Activated naive CD4-positive, alpha-beta T cell treated with anti-CD3 and anti-CD28 coated beads, Interleukin-2, amount 50 U/mL, for 16 hours (primary cell): ENCODE measurements around the gene OPN1SW.

ENCODE experiments used
- DNase-seq: peaks from one replicate; pipeline ENCODE4 v3.0.0-alpha.2; 2020

The OPN1SW gene

DNA sequence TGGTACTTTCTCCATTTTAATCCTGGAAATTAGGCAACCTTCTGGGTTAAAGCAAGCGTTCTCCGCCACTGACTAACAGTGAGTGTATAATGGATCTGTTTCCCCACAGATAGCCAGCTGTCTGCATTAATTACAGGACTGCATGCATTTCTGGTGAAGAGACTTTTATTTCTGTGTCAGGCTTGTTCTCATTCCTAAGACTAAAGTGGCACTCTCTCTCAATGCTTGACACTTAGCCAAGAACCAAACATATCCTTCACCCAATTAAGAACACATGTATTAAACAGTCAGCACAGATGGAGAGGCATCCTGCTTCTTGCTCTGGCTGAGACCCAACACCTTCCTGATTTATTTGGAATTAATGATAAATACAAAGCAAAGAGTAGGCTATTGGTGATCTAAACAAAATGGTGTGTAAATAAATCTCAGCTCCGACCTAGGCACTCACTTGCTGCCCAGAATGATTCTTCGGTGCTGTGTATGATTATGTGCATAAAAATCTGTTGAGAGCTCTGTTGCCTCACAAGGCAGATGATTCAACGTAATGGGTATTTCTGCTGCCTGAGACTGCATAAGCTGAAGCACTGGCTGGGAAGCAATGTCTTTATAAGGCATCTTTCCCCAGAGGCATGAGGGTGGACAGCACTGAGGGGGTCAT lies 19.6 kb downstream of the OPN1SW start:
- no peak for DNase-seq

DNA sequence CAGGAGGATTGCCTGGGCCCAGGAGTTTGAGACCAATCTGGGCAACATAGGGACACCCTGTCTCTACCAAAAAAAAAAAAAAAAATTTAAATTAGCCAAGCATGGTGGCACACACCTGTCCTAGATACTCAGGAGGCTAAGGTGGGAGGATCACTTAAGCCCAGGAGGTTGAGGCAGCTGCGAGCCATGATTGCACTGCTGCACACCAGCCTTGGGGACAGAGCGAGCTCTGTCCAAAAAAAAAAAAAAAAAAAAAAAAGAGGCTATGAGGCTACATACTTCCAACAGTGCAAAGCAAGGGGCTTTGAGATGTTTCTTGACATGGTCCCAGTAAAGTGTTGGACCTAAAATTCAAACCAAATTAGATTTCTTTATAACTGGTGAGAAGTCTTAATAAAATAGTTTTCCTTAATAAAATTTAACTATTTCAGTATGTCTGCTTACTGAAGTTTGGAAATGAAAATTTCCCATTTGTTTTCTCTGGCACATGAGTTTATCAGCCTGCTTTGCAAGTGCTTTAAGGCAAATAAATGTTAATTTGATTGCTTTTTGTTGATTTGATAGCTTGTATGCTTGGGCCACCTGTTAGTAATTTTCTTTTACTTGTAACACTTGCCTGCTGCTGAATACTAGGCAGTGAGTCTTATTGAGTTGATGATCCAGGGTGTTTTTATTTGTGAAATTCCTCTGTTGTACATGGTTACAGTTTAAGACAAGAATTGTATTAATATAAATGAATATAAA lies 20.3 kb downstream of the OPN1SW start:
- no peak for DNase-seq

GRCh38 chr7:128752251-128752650 lies 23.3 kb downstream of the OPN1SW start:
- DNase-seq, result no peak

DNA sequence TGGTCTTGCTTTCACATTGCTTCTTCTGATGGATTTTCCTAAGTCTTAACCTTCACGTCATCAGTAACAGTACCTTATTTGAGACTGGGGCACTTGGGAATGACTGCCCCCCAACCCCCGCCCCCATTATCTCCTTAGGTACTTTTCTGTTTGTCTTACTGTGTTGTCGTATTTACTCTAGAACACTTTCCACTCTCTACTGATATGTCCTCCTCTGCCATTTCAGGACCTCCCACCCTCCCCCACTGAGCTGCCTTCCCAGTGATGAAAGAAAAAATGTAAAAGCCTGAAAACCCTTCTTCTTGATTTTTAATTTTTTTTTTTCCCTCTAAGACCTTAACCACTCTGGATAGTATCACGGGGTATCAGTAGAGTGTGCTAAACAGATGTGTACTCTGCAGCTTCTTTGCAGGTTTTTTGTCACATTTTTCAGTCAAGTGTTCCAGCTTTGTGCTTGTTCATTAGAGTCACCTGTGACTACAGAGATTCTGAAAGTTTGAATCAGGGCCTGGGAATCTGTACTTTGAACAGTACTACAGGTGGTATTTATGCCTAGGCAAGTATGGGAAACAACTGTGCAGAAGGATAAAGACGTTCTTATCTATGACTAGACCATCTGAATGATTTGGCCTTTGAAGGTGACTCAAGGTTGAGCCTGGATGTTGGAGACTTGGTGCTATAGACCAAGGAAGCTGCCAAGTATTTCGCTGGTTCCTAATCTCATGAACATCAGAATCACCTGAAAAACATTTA lies 28.1 kb downstream of the OPN1SW start:
- no peak for DNase-seq

GRCh38 chr7:128745706-128746105 lies 29.9 kb downstream of the OPN1SW start:
- no peak for DNase-seq

GRCh38 chr7:128744366-128744905 lies 31.2 kb downstream of the OPN1SW start:
- no peak for DNase-seq

GRCh38 chr7:128743112-128743772 lies 32.4 kb downstream of the OPN1SW start:
- no peak for DNase-seq

GRCh38 chr7:128742206-128742605 lies 33.4 kb downstream of the OPN1SW start:
- DNase-seq, result no peak

GRCh38 chr7:128741491-128741890 lies 34.1 kb downstream of the OPN1SW start:
- DNase-seq, result no peak

GRCh38 chr7:128740996-128741395 lies 34.6 kb downstream of the OPN1SW start:
- no peak for DNase-seq

DNA sequence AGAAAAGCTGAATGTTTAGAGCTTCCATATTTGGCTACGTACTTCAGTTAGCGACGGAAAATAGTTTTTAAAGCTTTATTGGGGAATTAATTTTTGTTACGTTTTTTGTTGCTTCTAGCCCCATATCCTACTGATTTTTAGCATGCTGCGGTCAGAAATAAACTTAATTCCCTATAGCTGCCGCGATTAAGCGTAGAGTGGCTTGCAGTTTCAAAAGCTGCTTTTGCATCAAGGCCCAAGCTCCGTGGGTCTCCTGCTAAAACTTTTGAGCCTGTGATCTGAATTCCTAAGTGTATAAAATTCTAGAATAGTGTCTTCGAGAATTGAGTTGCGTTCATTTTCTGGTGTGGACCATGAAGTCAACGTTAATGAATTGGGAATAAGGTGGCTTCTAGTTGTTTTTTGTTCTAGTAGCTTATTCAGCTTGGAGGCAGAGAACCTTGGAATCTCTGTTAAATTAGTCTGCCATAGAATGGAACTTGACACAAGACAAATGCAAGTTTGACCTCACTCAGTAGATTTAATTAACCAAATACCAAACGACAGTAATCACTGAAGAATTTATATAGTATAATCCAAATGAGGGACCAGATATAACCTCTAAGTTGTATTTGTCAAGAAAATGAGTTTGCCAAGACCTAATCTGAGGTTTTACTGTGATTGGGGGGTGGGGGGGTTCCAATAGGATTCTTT lies 35.5 kb downstream of the OPN1SW start:
- no peak for DNase-seq

DNA sequence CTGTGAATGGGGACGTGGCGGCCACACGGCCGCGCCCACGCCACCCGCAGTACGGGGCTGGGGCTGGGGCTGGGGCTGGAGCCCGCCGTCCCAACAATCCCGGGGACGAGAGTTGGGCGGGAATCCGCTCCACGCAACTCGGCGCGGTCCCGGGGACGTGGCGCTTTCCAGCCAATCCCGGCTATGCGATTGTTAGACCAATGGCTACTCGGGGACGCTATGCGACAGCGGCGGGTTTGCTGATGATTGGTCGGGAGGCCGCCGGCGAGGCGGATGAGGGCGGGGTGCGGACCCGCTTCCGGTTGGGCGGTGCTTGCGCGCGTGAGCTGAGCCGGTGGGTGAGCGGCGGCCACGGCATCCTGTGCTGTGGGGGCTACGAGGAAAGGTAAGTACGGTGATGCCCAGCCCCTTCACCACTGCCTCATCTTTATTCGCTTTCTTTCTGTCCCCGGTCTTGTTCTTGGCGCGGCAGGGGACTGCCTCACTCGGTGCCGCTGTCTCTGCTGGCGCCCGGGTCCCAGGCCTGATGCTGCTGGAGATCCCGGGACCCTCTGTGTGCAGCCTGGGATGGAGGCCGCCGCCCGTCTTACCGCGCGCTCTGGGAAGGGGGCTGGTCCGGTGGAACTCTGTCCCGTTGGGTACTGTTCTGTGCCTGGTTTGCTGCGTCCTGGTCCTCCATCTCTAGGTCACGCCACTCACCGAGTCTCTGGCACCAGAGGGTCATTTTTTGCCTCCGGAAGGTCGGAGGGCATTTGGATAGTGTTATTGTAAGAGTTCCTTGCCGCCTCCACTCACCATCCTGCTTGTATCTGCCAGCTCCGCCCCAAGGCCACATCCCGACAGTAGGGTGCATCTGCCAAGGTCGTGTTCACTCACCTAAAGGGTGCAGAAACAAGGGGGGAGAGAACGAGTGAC lies 36.3 kb downstream of the OPN1SW start, which contains the start of gene CALU:
TSS of gene CALU (plus strand) at position 312 of the 915 bp plus-strand sequence. CDS start 9,225 bp downstream, outside the sequence.
- peak; percentile 95 for DNase-seq

DNA sequence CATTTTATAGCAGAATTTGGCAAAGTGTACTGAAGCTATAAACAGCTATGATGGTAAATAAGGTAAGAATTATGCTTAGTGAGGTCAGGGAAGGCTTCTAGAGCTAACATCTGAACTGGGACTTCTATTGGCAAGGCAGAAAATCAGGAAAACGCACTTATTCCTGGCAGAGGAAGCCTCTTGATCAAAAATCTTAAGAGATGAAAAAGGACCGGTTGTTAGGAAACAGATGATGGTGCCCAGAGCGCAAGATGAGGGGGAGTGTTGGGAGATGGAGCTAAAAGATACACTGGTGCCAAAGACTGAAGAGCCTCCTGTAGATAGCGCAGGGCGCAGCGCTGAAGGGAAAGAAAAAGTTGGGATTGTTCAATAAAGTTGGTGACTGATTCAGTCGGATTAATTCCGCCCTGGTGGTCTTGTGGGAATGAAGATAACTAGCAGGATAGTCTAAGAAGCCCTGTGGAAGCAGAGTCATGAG lies 37.0 kb downstream of the OPN1SW start:
- DNase-seq, result peak; percentile 11

DNA sequence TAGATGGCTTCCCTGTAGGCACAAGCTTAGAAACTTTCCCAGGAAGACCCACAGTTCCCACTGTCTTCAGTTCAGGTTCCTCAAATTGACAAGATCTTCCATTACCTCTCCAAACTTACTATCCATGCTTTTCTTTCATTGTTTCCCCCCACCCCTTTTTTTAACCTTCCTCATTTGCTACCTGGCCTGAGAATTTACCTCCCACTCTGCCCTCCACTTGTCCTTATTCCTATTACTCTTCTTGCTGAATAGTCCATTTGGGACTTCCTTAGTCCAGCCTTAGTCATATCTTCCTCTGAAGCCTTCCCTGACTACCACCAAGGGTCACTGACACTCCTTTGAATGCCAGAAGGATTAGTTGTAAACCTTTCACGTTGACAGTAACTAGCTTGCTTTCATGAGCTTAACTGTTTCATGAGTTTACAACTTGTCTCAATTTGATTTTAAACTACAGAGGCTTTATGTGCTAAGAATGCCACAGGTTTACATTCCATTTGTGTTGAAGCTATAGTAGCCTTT lies 37.7 kb downstream of the OPN1SW start:
- no peak for DNase-seq

GRCh38 chr7:128737441-128737840 lies 38.2 kb downstream of the OPN1SW start:
- DNase-seq, result no peak

DNA sequence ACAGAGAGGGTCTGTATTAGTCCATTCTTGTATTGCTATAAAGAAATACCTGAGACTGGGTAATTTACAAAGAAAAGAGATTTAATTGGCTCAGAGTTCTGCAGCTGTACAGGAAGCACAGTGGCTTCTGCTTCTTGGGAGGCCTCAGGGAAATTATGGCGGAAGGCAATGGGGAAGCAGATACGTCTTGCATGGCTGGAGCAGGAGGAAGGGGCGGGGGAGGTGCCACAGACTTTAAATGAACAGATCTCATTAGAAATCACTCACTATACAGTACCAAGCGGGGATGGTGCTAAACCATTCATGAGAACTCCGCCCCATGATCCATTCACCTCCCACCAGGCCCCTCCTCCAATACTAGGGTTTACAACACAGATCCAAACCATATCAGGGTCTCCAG lies 40.2 kb downstream of the OPN1SW start:
- DNase-seq, result no peak

DNA sequence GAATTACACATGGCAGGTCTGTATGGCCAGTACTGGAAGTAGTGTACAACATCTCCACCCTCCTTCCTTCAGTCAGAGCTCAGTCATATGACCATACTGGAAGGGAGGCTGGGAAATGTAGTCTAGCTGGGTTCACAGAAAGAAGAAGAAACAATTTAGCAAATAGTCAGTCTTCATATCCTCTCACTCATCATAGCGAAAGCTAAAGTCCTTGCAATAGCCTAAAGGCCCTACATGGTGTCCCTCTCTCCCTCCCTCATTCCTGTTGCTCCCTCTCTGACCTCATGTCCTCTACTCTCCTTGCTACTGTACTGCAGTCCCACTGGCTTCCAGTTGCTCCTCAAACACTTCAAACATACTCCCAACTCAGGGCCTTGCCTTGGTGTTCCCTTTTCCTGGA lies 40.7 kb downstream of the OPN1SW start:
- DNase-seq, result no peak

GRCh38 chr7:128733278-128733645 lies 42.3 kb downstream of the OPN1SW start:
- DNase-seq, result no peak

GRCh38 chr7:128732521-128733277 lies 42.9 kb downstream of the OPN1SW start:
- no peak for DNase-seq

- DNase-seq, result no peak
Measured at GRCh38 chr7:128731184-128731583, 44.4 kb downstream of the OPN1SW start.
